NCI-H82 treated with DMSO at 0.1 percent for 48 hours (cell line): ENCODE data around the gene KRTAP19-3.
"Not testable (repeated sequence)": the region's sequence is repeated elsewhere in the genome, so short reads cannot be mapped to it uniquely, and the experiment has no call there.

Experiments
- DNase-seq: peaks from one replicate; lab custom pipeline; 2025; ENCODE audit not compliant: unreplicated experiment; lab: John Stamatoyannopoulos, UW

The KRTAP19-3 gene

GRCh38 chr21:30491963-30492428, at the start of gene KRTAP19-3:
KRTAP19-3 (minus strand) TSS chr21:30492013; CDS start chr21:30491957, 56 bp downstream.
- DNase-seq = no peak

GRCh38 chr21:30518876-30519275, 27.1 kb upstream of the KRTAP19-3 start:
- no peak for DNase-seq

DNA sequence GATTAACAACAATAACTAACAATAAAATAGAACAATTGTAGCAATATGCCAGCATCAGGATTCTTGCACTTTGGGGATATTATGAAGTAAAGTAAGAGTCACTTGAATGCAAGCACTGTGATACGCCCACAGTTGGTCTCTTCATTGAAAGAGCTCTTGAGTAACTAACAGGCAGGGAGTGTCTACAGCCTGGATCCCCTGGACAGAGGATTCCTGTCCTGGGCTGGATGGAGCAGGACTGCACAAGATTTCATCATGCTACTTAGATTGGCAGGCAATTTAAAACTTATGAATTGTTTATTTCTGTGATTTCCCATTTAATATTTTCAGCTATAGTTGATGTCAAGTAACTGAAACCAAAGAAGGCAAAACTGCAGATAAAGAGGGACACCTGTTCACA, 23.9 kb upstream of the KRTAP19-3 start:
- DNase-seq = no peak

DNA sequence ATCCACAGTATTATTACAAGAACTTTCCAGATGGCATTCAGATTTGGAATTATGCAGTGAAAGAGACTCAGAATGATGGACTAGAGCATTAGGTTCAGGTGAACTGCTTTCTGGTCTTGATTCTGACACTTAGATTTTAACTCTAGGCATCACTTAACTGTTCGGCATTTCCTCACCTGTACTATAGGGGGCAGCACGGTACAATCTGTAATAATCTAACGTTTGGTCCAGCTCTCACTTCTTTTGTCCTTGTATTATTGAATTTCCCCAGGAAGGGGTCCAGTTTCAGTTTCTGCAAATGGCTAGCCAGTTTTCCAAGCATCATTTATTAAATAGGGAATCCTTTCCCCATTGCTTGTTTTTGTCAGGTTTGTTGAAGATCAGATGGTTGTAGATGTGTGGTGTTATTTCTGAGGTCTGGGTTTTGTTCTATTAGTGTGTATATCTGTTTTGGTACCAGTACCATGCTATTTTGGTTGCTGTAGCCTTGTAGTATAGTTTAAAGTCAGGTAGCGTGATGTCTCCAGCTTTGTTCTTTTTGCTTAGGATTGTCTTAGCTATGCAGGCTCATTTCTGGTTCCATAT, 13.9 kb upstream of the KRTAP19-3 start:
- not testable (repeated sequence) for DNase-seq

- DNase-seq = no peak
These were observed 10.2 kb upstream of the KRTAP19-3 start, which contains the start of gene KRTAP19-5 for GRCh38 chr21:30502041-30502440. KRTAP19-5 (minus strand) TSS chr21:30502141; CDS start chr21:30502090, 51 bp downstream.

DNA sequence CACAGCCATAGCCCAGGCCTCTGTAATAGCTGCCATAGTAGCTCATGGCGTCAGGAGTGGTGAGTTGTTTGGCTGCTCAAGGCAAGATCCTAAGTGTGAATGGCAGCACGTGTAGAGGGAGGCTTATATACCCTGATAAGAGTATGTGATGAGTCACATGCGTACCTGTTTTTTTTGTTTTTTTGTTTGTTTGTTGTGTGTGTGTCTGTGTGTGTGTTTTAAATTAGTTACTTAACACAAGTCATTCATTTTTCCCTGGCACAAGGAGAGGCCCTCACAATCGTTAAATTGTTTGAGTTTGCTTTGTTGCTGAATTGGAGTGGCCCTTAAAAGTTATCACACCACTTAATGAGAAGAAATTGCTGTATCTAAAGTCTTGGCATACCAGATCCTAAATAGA, 5.3 kb upstream of the KRTAP19-3 start, which contains the start of gene KRTAP19-4:
KRTAP19-4 (minus strand) TSS at position 101 of the 400 bp plus-strand sequence; CDS start at position 46, 55 bp downstream.
- no peak for DNase-seq

- no peak for DNase-seq
These were observed 4.5 kb downstream of the KRTAP19-3 start, which contains the start of gene KRTAP19-2 for GRCh38 chr21:30487336-30487735. KRTAP19-2 (minus strand) TSS chr21:30487436; CDS start chr21:30487348, 88 bp downstream.

DNA sequence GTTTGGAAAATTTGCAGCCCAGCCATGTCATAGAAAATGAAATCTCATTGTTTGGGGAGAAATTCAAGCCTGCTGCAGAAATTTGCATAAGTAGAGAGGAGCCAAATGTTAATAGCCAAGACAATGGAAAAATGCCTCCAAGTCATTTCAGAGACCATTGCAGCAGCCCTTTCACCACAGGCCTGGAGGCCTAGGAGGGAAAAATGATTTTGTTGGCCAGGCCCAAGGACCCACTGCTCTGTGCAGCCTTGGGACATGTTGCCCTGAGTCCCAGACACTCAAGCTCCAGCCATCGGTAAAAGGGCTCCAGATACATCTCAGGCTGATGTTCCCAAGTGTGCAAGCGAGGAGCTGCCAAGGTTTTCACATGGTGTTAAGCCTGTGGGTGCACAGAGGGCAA, 5.6 kb downstream of the KRTAP19-3 start:
- DNase-seq = no peak

- DNase-seq = no peak
These were observed 9.7 kb downstream of the KRTAP19-3 start for GRCh38 chr21:30482130-30482529.

DNA sequence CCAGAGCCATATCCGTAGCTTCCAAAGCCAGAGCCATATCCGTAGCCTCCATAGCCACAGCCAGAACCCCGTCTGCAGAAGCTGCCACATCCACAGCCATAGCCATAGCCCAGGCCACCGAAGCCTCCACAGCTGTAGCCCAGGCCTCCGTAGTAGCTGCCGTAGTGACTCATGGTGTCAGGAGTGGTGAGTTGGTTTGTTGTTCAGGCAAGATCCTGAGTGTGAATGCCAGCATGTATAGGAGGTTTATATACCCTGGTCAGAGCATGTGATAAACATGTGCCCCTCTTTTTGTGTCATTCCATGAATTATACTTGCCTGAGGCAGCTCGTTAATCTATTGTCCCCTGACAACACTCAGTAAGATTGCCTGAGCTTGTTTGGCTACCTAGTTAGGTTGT, 11.7 kb downstream of the KRTAP19-3 start, which contains the start of gene KRTAP19-1:
KRTAP19-1 (minus strand) TSS at position 223 of the 400 bp plus-strand sequence; CDS start at position 173, 50 bp downstream.
- DNase-seq = no peak

- DNase-seq = no peak
These were observed 12.6 kb downstream of the KRTAP19-3 start for GRCh38 chr21:30479259-30479658.

DNA sequence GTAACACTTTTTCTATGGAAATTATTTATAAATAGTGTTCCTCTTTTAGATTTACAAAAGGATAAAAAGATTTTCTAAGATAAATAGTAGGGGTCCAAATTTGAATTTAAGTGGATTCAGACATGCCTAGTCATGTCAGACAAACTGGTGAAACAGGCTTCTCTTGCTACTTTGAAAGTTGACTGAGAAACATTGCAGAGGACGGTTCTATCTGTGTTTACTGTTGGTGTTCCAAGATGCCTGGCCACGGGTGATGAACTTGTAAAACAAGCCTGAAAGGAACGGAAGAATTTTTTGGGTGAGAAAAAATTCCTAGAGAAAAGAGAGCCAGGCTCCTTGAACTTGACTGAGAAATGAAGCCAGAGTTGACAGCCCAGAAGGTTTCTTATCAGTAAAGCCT, 13.8 kb downstream of the KRTAP19-3 start:
- no peak for DNase-seq

GRCh38 chr21:30468900-30469714, 22.7 kb downstream of the KRTAP19-3 start:
- DNase-seq = no peak

GRCh38 chr21:30463713-30464112, 28.1 kb downstream of the KRTAP19-3 start:
- DNase-seq = peak; percentile 7

- no peak for DNase-seq
These were observed 43.3 kb downstream of the KRTAP19-3 start for GRCh38 chr21:30448514-30448913.

DNA sequence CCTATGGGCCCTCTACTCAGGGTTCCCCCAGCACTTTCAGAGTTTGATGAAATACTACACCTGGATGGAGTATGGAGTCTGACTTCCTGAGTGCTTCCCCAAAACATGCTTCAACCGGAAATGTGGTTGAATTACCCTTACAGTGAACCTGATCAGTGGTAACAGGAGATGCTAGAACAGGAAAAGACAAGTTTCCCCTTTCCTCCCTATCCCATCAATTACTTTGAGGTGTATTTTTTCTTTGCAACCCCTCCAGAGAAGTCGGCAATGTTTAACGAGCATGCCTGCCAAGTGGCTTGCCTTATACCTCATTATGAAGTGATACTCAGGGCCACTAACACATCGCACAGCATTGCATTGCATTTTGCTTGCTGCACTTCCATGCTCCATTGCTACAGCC, 44.8 kb downstream of the KRTAP19-3 start:
- no peak for DNase-seq

GRCh38 chr21:30444204-30444603, 47.6 kb downstream of the KRTAP19-3 start:
- DNase-seq = no peak

DNA sequence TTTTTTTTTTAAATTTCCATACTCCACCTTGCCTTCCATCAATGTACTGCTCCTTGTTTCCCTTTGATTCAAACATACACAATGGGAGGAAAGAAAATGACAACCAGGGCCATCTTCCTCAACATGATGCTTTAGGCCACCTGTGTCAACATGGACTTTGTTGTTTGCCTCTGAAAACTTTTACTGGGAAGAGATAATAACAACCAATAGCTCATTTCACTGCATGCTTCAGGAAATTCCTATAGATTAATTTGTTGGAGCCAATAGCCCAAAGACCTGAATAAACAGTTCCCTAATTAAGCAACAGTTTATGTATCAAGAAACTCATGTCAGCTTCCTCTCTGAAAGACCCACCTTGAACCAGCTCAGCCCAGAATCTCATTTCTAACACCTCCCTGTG, 48.6 kb downstream of the KRTAP19-3 start:
- DNase-seq = no peak
